Gastroesophageal sphincter (tissue), 2 donors: ENCODE data around the gene COQ9.
"Not testable (repeated sequence)": the region's sequence is repeated elsewhere in the genome, so short reads cannot be mapped to it uniquely, and the experiment has no call there.

Source experiments
- EP300 ChIP-seq: sonication (generic); formaldehyde crosslinking; IDR thresholded peaks from one replicate; pipeline ENCODE4 v1.6.1; 2017; ENCODE audit warnings: antibody characterized with exemption, mild to moderate bottlenecking
- POLR2A ChIP-seq, 2 donors: fragments of 450-650 bp; IDR thresholded peaks; one replicate each; pipeline ENCODE4 v1.6.1; 2017; ENCODE audit warnings: antibody characterized with exemption in 2 of 2, mild to moderate bottlenecking in 2 of 2, moderate library complexity in 1 of 2

- not testable (repeated sequence) for TF ChIP-seq POLR2A (IDR thresholded peaks at IDR 0.05); EP300
These were observed 7.3 kb upstream of the COQ9 start for GRCh38 chr16:57439947-57440346.
